DOHH2 (cell line): ENCODE data around the gene UNC13D.
"Not testable (repeated sequence)": the region's sequence is repeated elsewhere in the genome, so short reads cannot be mapped to it uniquely, and the experiment has no call there.

Source experiments
- CTCF ChIP-seq: fragments of 200-600 bp; sonication (generic); IDR thresholded peaks from one replicate; pipeline ENCODE4 v1.5.1; 2014; ENCODE audit warnings: antibody characterized with exemption, mild to moderate bottlenecking, low read depth, low read length; ENCODE audit not compliant: poor library complexity, severe bottlenecking
- EZH2phosphoT487 ChIP-seq: fragments of 200-600 bp; sonication (generic); IDR thresholded peaks from 2 replicates; pipeline ENCODE4 v1.6.1; 2017; ENCODE audit warnings: borderline replicate concordance, mild to moderate bottlenecking, antibody characterized with exemption, low read length, moderate library complexity, mixed read lengths

DNA sequence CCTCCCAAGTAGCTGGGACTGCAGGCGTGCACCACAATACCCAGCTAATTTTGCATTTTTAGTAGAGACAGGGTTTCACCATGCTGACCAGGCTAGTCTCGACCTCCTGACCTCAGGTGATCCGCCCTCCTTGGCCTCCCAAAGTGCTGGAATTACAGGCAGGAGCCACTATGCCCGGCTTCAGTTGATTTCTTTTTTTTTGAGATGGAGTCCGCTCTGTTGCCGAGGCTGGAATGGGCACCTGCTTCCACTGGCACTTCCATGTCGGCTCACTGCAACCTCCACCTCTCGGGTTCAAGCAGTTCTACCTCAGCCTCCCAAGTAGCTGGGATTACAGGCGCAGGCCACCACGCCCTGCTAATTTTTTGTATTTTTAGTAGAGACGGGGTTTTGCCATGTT lies 33.4 kb downstream of the UNC13D start:
- not testable (repeated sequence) for TF ChIP-seq CTCF, EZH2phosphoT487
